Panc1 (cell line): Measurements from ENCODE around the gene CHST15. TPM values are rescaled to one million over a fixed set of nuclear protein-coding genes. Genes with fewer than 3 reads are reported as not detected.

Source experiments
- ATAC-seq: fragments of 200-7000 bp; cut with Tn5 transposase; 2 replicates; pipeline ENCODE4 v1.9.1; 2020; ENCODE audit warnings: mild to moderate bottlenecking, moderate library complexity
- BruUV-seq: library from RNA; stranded (reverse); fragments of 400-500 nt; replicated peaks from 2 replicates; lab custom pipeline; 2021; lab: Mats Ljungman, UMichigan
- CTCF ChIA-PET: fragments of 300-600 bp; sonication (Branson Sonifier 250); formaldehyde crosslinking; loops from one replicate; lab custom pipeline; 2022; ENCODE audit warnings: antibody characterized with exemption; lab: Charles Lee
- POLR2A ChIA-PET: fragments of 300-600 bp; sonication (Branson Sonifier 250); formaldehyde crosslinking; loops from one replicate; lab custom pipeline; 2022; ENCODE audit warnings: antibody characterized with exemption; lab: Charles Lee
- DNase-seq: peaks from one replicate; pipeline ENCODE4 v3.0.0-alpha.2; 2010; ENCODE audit warnings: low read depth, low spot score
- H3K27ac ChIP-seq: 2 replicates; pipeline ENCODE4 v1.5.1; 2011; ENCODE audit warnings: mild to moderate bottlenecking, low read length, inconsistent platforms
- H3K27me3 ChIP-seq: fragments of 200-500 bp; sonication (Bioruptor generic); 2 replicates; pipeline ENCODE4 v1.6.0; 2014; ENCODE audit warnings: low read length, inconsistent platforms; ENCODE audit not compliant: control insufficient read depth, insufficient read depth
- H3K36me3 ChIP-seq: fragments of 200-500 bp; sonication (Bioruptor generic); 2 replicates; pipeline ENCODE4 v1.5.1; 2014; ENCODE audit warnings: inconsistent platforms, mild to moderate bottlenecking, low read length, moderate library complexity; ENCODE audit not compliant: control insufficient read depth, insufficient read depth
- H3K4me1 ChIP-seq: 2 replicates; pipeline ENCODE4 v1.5.1; 2011; ENCODE audit warnings: inconsistent platforms, mild to moderate bottlenecking, low read length, moderate library complexity; ENCODE audit not compliant: control insufficient read depth, insufficient read depth
- H3K4me3 ChIP-seq, 2 experiments: 2 replicates each; pipeline ENCODE4 v1.5.1; 2011 to 2012; ENCODE audit warnings: low read depth in 2 of 2, low read length in 2 of 2, mild to moderate bottlenecking in 2 of 2, inconsistent platforms in 1 of 2, moderate library complexity in 1 of 2
- H3K9me3 ChIP-seq: fragments of 200-500 bp; sonication (Bioruptor generic); 2 replicates; pipeline ENCODE4 v1.5.1; 2014; ENCODE audit warnings: low read depth, mild to moderate bottlenecking, inconsistent platforms, low read length, moderate library complexity; ENCODE audit not compliant: control insufficient read depth, insufficient read depth
- CTCF ChIP-seq: fragments of 450-650 bp; IDR thresholded peaks from 2 replicates; pipeline ENCODE4 v1.5.1; 2017; ENCODE audit warnings: mild to moderate bottlenecking
- POLR2AphosphoS5 ChIP-seq: IDR thresholded peaks from 2 replicates; pipeline ENCODE4 v1.6.1; 2012; ENCODE audit warnings: mild to moderate bottlenecking, low read depth, low read length, moderate library complexity
- SIN3A ChIP-seq: IDR thresholded peaks from 2 replicates; pipeline ENCODE4 v1.6.1; 2012; ENCODE audit warnings: low read depth, mild to moderate bottlenecking, low read length, moderate library complexity, borderline replicate concordance; ENCODE audit not compliant: insufficient read depth
- TCF7L2 ChIP-seq: IDR thresholded peaks from 2 replicates; pipeline ENCODE4 v1.6.1; 2011; ENCODE audit warnings: mild to moderate bottlenecking, low read depth, low read length, inconsistent platforms
- in situ Hi-C: cut with HindIII; loops from 2 replicates; pipeline ENCODE4 v1.10.0; 2016; ENCODE audit warnings: low sequenced_read_pairs, low pct_unique_long_range_greater_than_20kb
- intact Hi-C: fragments of 100-400 bp; cut with micrococcal nuclease; formaldehyde crosslinking; loops from one replicate; pipeline ENCODE4 v1.10.0; 2022; ENCODE audit not compliant: unreplicated experiment
- total RNA-seq: library from RNA; stranded (reverse); gene quantifications from one replicate; pipeline ENCODE4 v1.2.1, GENCODE V29; 2021; ENCODE audit not compliant: unreplicated experiment
- TF ChIP-seq, protein P1 (sequence below), 2 experiments: IDR thresholded peaks; 2 replicates each; pipeline ENCODE4 v1.6.1; 2011 to 2012; ENCODE audit warnings: low read depth in 2 of 2, control low read depth in 1 of 2, low read length in 1 of 2, mild to moderate bottlenecking in 1 of 2, moderate library complexity in 1 of 2; ENCODE audit not compliant: insufficient read depth in 1 of 2

Gene CHST15
- total RNA-seq, 1 experiment from 2014 or later, result 33.2 TPM

GRCh38 chr10:124083047-124083739 is 10.2 kb downstream of the CHST15 start:
- POLR2A ChIA-PET, result no interaction called here
- CTCF ChIA-PET, result interaction anchor here (1.1 kb wide), 1 partner anchor 69 kb away, joined by 3 read pairs; no protein-coding TSS in a partner anchor
- TF ChIP-seq CTCF (no peak), SIN3A (no peak), TCF7L2 (no peak), POLR2AphosphoS5 (no peak)
- no peak overlapping the region for H3K27ac ChIP-seq
- in situ Hi-C loops, result no loop called here
- H3K27me3 ChIP-seq, result no peaks in the 10 kb centered on the region
- BruUV-seq, result TSS peak; percentile 35
- no peak overlapping the region for H3K4me3 ChIP-seq
- DNase-seq (no peak), ATAC-seq (no peak)
- no peaks in the 10 kb centered on the region for H3K36me3 ChIP-seq
- no peaks in the 10 kb centered on the region for H3K9me3 ChIP-seq
- peaks cover 17% of the 10 kb centered on the region for H3K4me1 ChIP-seq
- intact Hi-C loops, result no loop called here

DNA sequence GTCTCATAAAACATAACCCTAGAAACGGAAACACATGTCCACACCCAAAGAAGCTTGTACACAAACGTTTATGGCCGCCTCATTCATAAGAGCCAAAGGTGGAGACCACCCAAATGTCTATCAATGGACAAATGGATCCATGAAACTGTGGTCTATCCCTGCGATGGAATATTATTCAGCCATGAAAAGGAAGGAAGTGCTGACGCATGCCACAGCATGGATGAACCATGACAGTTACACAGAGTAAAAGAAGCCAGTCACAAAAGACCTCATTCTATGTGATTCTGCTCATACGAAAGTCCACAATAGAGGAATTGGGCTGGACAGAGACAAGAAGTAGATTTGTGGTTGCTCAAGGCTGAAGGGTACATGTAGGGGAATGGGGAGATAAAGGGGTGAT is 10.8 kb downstream of the CHST15 start:
- in situ Hi-C loops, result no loop called here
- H3K27ac ChIP-seq, result no peak overlapping the region
- H3K36me3 ChIP-seq, result no peaks in the 10 kb centered on the region
- ATAC-seq (no peak), DNase-seq (no peak)
- TF ChIP-seq, protein P1, sequence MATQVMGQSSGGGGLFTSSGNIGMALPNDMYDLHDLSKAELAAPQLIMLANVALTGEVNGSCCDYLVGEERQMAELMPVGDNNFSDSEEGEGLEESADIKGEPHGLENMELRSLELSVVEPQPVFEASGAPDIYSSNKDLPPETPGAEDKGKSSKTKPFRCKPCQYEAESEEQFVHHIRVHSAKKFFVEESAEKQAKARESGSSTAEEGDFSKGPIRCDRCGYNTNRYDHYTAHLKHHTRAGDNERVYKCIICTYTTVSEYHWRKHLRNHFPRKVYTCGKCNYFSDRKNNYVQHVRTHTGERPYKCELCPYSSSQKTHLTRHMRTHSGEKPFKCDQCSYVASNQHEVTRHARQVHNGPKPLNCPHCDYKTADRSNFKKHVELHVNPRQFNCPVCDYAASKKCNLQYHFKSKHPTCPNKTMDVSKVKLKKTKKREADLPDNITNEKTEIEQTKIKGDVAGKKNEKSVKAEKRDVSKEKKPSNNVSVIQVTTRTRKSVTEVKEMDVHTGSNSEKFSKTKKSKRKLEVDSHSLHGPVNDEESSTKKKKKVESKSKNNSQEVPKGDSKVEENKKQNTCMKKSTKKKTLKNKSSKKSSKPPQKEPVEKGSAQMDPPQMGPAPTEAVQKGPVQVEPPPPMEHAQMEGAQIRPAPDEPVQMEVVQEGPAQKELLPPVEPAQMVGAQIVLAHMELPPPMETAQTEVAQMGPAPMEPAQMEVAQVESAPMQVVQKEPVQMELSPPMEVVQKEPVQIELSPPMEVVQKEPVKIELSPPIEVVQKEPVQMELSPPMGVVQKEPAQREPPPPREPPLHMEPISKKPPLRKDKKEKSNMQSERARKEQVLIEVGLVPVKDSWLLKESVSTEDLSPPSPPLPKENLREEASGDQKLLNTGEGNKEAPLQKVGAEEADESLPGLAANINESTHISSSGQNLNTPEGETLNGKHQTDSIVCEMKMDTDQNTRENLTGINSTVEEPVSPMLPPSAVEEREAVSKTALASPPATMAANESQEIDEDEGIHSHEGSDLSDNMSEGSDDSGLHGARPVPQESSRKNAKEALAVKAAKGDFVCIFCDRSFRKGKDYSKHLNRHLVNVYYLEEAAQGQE (IDR thresholded peaks at IDR 0.05; ENCODE audit: insufficient read depth in 1 of 2, low read depth in 2 of 2, low read length in 1 of 2), result no peak
- TF ChIP-seq TCF7L2, result no peak
- TF ChIP-seq POLR2AphosphoS5, result no peak
- TF ChIP-seq SIN3A, result no peak
- no peak for TF ChIP-seq CTCF
- no TSS peak for BruUV-seq
- no peaks in the 10 kb centered on the region for H3K9me3 ChIP-seq
- ChIA-PET POLR2A (no interaction called here), CTCF (no interaction called here)
- H3K4me3 ChIP-seq, result no peak overlapping the region
- no peaks in the 10 kb centered on the region for H3K27me3 ChIP-seq
- intact Hi-C loops, result no loop called here
- peaks cover 12% of the 10 kb centered on the region for H3K4me1 ChIP-seq
